SKM-1 (cell line): ENCODE data around the gene HMCN2.

ENCODE experiments used
- DNase-seq: peaks from one replicate; lab custom pipeline; 2025; ENCODE audit not compliant: unreplicated experiment; lab: John Stamatoyannopoulos, UW

The HMCN2 gene

GRCh38 chr9:130290291-130291181, 25.0 kb downstream of the HMCN2 start:
- no peak for DNase-seq

- no peak for DNase-seq
These were observed 25.9 kb downstream of the HMCN2 start for GRCh38 chr9:130291474-130291873.

- no peak for DNase-seq
These were observed 26.5 kb downstream of the HMCN2 start for GRCh38 chr9:130292106-130292505.

GRCh38 chr9:130294664-130295063, 29.1 kb downstream of the HMCN2 start:
- DNase-seq: no peak

GRCh38 chr9:130295431-130295830, 29.9 kb downstream of the HMCN2 start:
- no peak for DNase-seq

- no peak for DNase-seq
These were observed 30.6 kb downstream of the HMCN2 start for GRCh38 chr9:130295945-130296782.

GRCh38 chr9:130296783-130297055, 31.2 kb downstream of the HMCN2 start:
- DNase-seq: no peak

GRCh38 chr9:130297371-130297770, 31.8 kb downstream of the HMCN2 start:
- no peak for DNase-seq

GRCh38 chr9:130298662-130299279, 33.2 kb downstream of the HMCN2 start:
- DNase-seq: no peak

- no peak for DNase-seq
These were observed 34.4 kb downstream of the HMCN2 start for GRCh38 chr9:130299785-130300615.

- no peak for DNase-seq
These were observed 35.2 kb downstream of the HMCN2 start for GRCh38 chr9:130300739-130301138.

GRCh38 chr9:130301483-130302286, 36.1 kb downstream of the HMCN2 start:
- DNase-seq: no peak

GRCh38 chr9:130302785-130303612, 37.4 kb downstream of the HMCN2 start:
- DNase-seq: no peak

GRCh38 chr9:130303613-130304055, 38.1 kb downstream of the HMCN2 start:
- DNase-seq: no peak

- no peak for DNase-seq
These were observed 38.6 kb downstream of the HMCN2 start for GRCh38 chr9:130304116-130304515.

GRCh38 chr9:130304643-130305042, 39.1 kb downstream of the HMCN2 start:
- no peak for DNase-seq

GRCh38 chr9:130305381-130305780, 39.8 kb downstream of the HMCN2 start:
- DNase-seq: no peak

- no peak for DNase-seq
These were observed 41.5 kb downstream of the HMCN2 start for GRCh38 chr9:130306823-130307666.

GRCh38 chr9:130307667-130307943, 42.0 kb downstream of the HMCN2 start:
- DNase-seq: no peak
